MCF 10A (cell line): ENCODE results near the gene SYNPR. TPM values are rescaled to one million over a fixed set of nuclear protein-coding genes. Genes with fewer than 3 reads are reported as not detected.

Experiments used
- BruUV-seq: library from RNA; stranded (reverse); fragments of 400-500 nt; replicated peaks from 2 replicates; lab custom pipeline; 2021; lab: Mats Ljungman, UMichigan
- CTCF ChIA-PET: fragments of 300-600 bp; sonication (Branson Sonifier 250); formaldehyde crosslinking; extraction: SDS; loops from one replicate; lab custom pipeline; 2021; ENCODE audit warnings: antibody characterized with exemption, inconsistent platforms; lab: Yijun Ruan, JAX
- POLR2A ChIA-PET: fragments of 300-600, 350-650 bp; sonication (Branson Sonifier 250); formaldehyde crosslinking; extraction: SDS; loops from one replicate; lab custom pipeline; 2020; ENCODE audit warnings: antibody characterized with exemption, inconsistent platforms; lab: Yijun Ruan, JAX
- DNase-seq: peaks from one replicate; pipeline ENCODE4 v3.0.0-alpha.2; 2018; ENCODE audit not compliant: unreplicated experiment
- H3K27ac Mint-ChIP-seq: one replicate; pipeline ENCODE4 v1.8.0; 2022; ENCODE audit warnings: mild to moderate bottlenecking, low read depth, mixed read lengths; ENCODE audit not compliant: unreplicated experiment
- H3K27me3 Mint-ChIP-seq: one replicate; pipeline ENCODE4 v1.8.0; 2022; ENCODE audit warnings: mixed read lengths; ENCODE audit not compliant: insufficient read depth, unreplicated experiment
- H3K36me3 Mint-ChIP-seq: one replicate; pipeline ENCODE4 v1.8.0; 2022; ENCODE audit warnings: mild to moderate bottlenecking, moderate library complexity, mixed read lengths; ENCODE audit not compliant: insufficient read depth, unreplicated experiment
- H3K4me1 Mint-ChIP-seq: one replicate; pipeline ENCODE4 v1.8.0; 2022; ENCODE audit warnings: mixed read lengths; ENCODE audit not compliant: insufficient read depth, unreplicated experiment
- H3K4me3 Mint-ChIP-seq: one replicate; pipeline ENCODE4 v1.8.0; 2022; ENCODE audit warnings: mild to moderate bottlenecking, moderate library complexity, mixed read lengths; ENCODE audit not compliant: unreplicated experiment
- H3K9me3 Mint-ChIP-seq: one replicate; pipeline ENCODE4 v1.8.0; 2022; ENCODE audit warnings: mixed read lengths; ENCODE audit not compliant: unreplicated experiment
- intact Hi-C: fragments of 100-400 bp; cut with micrococcal nuclease; formaldehyde crosslinking; loops from 2 replicates; pipeline ENCODE4 v1.14.1; 2022
- total RNA-seq: library from RNA; stranded (reverse); gene quantifications from 2 replicates; pipeline ENCODE4 v1.2.3, GENCODE V29; 2022
- TF ChIP-seq, protein P1 (sequence below): fragments of 200-600 bp; IDR thresholded peaks from one replicate; pipeline ENCODE4 v1.8.0; 2022; ENCODE audit warnings: antibody characterized with exemption, mild to moderate bottlenecking; ENCODE audit not compliant: unreplicated experiment

Gene SYNPR
- total RNA-seq, 1 experiment from 2014 or later: not detected

DNA sequence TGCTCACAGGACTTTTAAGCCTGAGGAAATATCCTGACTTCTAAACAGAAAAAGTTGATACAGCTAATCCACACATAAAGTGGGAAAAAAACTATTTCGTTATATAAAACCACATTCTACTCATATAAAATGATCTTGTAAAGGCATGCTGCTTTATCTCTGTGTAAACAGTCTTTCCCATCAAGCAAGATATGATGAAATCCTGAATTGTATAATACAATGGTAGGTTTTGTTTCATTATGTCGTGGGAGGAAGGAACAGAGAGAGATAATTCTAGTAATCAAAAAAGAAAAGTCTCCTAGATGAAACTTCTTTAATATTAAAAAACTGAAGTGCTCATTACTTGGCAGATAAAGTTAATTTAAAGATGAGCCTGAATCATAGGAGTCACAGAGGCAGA, 281.8 kb downstream of the SYNPR start:
- intact Hi-C loops: no loop called here
- no peak overlapping the region for H3K27ac Mint-ChIP-seq
- CTCF ChIA-PET: no interaction called here
- no TSS peak for BruUV-seq
- no peaks in the 10 kb centered on the region for H3K36me3 Mint-ChIP-seq
- peak; percentile 0 for DNase-seq
- H3K4me1 Mint-ChIP-seq: no peaks in the 10 kb centered on the region
- H3K9me3 Mint-ChIP-seq: no peaks in the 10 kb centered on the region
- H3K27me3 Mint-ChIP-seq: peaks cover 46% of the 10 kb centered on the region
- H3K4me3 Mint-ChIP-seq: no peak overlapping the region
- POLR2A ChIA-PET: no interaction called here
- TF ChIP-seq, protein P1, sequence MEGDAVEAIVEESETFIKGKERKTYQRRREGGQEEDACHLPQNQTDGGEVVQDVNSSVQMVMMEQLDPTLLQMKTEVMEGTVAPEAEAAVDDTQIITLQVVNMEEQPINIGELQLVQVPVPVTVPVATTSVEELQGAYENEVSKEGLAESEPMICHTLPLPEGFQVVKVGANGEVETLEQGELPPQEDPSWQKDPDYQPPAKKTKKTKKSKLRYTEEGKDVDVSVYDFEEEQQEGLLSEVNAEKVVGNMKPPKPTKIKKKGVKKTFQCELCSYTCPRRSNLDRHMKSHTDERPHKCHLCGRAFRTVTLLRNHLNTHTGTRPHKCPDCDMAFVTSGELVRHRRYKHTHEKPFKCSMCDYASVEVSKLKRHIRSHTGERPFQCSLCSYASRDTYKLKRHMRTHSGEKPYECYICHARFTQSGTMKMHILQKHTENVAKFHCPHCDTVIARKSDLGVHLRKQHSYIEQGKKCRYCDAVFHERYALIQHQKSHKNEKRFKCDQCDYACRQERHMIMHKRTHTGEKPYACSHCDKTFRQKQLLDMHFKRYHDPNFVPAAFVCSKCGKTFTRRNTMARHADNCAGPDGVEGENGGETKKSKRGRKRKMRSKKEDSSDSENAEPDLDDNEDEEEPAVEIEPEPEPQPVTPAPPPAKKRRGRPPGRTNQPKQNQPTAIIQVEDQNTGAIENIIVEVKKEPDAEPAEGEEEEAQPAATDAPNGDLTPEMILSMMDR: no peak

DNA sequence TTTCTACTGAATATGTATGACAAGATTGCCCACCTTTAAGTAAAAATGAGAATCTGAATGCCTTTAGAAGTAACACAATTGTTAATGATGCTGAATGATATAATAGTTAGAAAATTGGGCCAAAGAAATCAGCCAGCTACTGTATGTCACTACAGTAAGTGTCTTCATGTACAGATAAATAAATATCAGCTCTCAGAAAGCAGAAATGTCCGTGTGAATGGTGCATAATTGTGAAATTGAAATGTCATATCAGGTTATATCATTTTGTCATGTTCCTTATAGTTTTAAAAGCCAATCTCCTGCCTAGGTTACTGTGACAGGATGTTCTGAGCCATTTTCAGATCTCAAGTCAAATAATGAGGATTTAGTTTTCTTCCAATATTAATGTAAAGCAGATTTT, 283.8 kb downstream of the SYNPR start:
- BruUV-seq: no TSS peak
- Mint-ChIP-seq H3K27ac (no peak overlapping the region), H3K27me3 (peaks cover 28% of the 10 kb centered on the region), H3K9me3 (no peaks in the 10 kb centered on the region), H3K36me3 (no peaks in the 10 kb centered on the region), H3K4me1 (no peaks in the 10 kb centered on the region), H3K4me3 (no peak overlapping the region)
- POLR2A ChIA-PET: no interaction called here
- TF ChIP-seq, protein P1: no peak
- no peak for DNase-seq
- intact Hi-C loops: no loop called here
- CTCF ChIA-PET: no interaction called here

DNA sequence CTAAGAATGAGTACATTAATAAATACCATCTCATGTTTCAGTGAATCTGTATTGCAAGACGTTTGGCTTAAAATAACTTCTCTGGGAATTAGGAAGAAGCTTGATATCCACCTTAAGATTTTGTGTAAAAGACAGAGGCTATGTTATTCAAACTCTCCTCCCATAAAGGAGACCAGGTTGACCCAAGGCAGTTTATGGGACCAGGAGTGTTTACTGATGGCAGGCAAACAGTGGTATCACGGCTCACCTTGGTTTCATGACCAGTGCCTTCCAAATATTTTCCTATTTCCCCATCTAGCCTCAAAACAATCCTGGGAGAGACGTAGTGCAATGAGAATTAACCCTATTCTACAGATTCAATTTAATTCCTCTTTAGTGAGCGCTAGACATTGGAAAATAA, 284.2 kb downstream of the SYNPR start:
- CTCF ChIA-PET: no interaction called here
- no peak for DNase-seq
- POLR2A ChIA-PET: no interaction called here
- H3K9me3 Mint-ChIP-seq: no peaks in the 10 kb centered on the region
- intact Hi-C loops: no loop called here
- no peaks in the 10 kb centered on the region for H3K4me1 Mint-ChIP-seq
- no peak overlapping the region for H3K4me3 Mint-ChIP-seq
- H3K27me3 Mint-ChIP-seq: peaks cover 24% of the 10 kb centered on the region
- H3K36me3 Mint-ChIP-seq: no peaks in the 10 kb centered on the region
- H3K27ac Mint-ChIP-seq: no peak overlapping the region
- TF ChIP-seq, protein P1: no peak
- BruUV-seq: no TSS peak

DNA sequence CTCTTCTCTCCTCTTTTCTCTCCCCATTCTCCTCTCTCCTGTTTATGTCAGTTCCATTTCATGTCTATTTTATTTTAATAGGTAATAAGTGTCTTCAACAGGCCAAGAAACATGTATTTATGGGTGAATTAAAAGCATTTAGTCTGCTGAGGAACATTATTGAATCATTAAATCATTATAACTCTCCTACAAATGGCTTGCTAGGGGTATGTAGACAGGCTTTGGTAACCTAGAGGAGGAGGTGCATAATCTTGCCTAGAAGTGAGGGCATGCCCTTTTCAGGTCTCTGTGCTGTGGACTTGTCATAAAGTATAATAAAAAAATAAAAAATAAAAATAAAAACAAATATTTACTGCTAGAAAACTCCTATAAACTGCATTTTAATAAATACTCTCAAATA, 285.5 kb downstream of the SYNPR start:
- Mint-ChIP-seq H3K9me3 (no peaks in the 10 kb centered on the region), H3K4me1 (no peaks in the 10 kb centered on the region), H3K36me3 (no peaks in the 10 kb centered on the region), H3K27me3 (peaks cover 21% of the 10 kb centered on the region), H3K4me3 (no peak overlapping the region), H3K27ac (no peak overlapping the region)
- ChIA-PET POLR2A (no interaction called here), CTCF (no interaction called here)
- intact Hi-C loops: no loop called here
- no TSS peak for BruUV-seq
- no peak for DNase-seq
- TF ChIP-seq, protein P1: no peak
